ENCODE results near the gene SDC4.

DNA sequence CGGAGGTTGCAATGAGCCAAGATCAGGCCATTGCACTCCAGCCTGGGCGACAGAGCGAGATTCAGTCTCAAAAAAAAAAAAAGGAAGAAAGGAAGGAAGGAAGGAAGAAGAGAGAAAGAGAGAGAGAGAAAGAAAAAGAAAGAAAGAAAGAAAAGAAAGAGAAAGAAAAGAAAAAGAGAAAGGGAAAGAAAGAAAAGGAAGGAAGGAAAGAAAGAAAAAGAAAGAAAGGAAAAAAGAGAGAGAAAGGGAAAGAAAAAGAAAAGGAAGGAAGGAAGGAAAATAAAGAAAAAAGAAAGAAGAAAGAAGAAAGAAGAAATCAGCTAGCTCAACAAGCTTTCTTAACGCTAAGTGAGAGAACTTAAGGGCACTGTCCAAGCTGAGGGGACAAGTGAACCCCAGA lies 32.6 kb downstream of the SDC4 start:
- TF ChIP-seq CTCF (IDR thresholded peaks at IDR 0.05) (no peak), POLR2A (IDR thresholded peaks at IDR 0.05) (no peak)

Data from uterus (tissue), 2 donors.